Nasal cavity respiratory epithelium epithelial cell of viscerocranial mucosa (primary cell): ENCODE results near the gene SULT1A4. TPM values are rescaled to one million over a fixed set of nuclear protein-coding genes. Genes with fewer than 3 reads are reported as not detected.

Source experiments
- total RNA-seq: library from RNA; depleted of rRNA; stranded (reverse); fragments of >200 nt; gene quantifications from 2 replicates; pipeline ENCODE4 v1.2.3, GENCODE V29; 2014

Gene SULT1A4
- 0.34 and 0.50 TPM in 2 replicates for total RNA-seq

DNA sequence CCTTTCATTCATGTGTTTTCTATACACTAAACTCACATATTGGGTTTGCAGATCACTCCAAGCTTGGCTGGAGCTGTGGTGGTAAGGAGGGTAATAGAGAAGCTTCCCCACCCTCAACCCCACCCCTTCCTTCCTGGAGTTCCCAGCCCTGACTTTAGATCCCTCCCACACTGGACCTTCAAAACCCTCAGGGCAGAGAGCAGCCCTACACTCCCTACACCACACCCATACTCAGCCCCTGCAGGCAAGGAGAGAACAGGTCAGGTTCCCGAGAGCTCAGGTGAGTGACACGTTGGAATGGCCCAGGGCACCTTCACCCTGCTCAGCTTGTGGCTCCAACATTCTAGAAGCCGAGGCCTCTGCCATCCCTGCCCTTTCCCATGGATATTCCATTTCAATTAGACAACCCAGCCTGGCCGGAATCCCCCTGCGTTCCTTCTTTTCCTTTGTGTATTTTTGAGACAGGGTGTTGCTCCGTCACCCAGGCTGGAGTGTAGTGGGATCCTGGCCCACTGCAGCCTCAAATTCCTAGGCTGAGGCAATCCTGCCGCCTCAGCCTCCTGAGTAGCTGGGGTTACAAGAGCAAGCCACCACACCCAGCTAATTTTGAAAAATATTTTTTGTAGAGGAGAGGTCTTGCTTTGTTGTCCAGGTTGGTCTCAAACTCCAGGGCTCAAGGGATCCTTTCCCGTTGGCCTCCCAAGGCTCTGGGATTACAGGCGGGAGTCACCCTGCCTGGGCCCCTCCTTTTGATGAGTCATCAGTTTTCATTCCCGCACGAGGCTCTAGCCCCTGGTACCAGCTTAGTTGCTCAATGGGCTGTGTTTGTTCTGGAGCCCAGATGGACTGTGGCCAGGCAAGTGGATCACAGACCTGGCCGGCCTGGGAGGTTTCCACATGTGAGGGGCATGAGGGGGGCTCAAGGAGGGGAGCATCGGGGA lies at the start of gene SULT1A4:
Gene SULT1A4, plus strand, starts transcription at position 208 of the 941 bp plus-strand sequence. CDS start 1,473 bp downstream, outside the sequence.

DNA sequence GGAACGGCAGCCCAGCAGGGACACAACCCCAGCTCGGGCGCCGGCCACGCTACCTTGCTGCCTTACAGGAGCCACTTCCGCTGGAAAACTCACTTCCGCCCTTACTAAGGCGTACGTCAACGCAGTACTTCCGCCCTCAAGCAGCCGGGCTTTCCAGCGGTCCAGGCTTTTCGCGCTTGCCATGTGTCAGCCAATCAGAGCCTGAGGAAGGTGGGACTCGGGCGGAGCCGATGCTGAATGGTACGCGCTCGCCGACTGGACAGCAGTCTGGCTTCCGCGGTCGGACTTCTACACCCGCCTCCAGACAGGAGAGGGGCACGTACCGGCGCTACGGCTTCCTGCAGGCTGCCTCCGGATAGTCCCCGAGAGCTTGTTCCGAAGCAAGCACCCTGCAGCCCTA lies 5.4 kb upstream of the SULT1A4 start, which contains the start of the genes BOLA2 and SLX1B:
Gene BOLA2, minus strand, starts transcription at position 83 of the 400 bp plus-strand sequence. CDS start 98 bp downstream, outside the sequence.
Gene SLX1B, plus strand, starts transcription at position 265 of the 400 bp plus-strand sequence.

DNA sequence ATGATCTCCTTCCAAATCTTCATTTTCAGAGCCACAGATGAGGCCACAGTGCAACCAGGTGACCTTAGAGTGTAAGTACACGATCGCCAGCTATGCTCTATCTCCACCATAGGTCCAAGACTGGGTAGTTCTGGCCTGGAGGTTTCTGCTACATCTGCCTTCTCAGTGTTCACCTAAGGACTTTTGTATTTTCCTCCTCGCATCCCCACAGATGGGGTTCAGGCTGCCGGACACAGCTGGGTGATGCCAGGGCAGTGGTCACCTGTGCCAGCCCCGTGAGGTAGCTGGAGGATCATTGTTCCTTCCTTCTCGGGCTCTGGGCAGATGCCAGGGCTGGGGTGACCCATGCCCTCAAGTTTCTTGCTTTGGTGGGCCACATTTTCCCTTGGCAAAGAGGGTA lies 46.6 kb downstream of the SULT1A4 start, which contains the start of gene NPIPB12:
Gene NPIPB12, minus strand, starts transcription at position 101 of the 400 bp plus-strand sequence.

Other genes with a start within 250 kb of the SULT1A4 start
- under 0.01 and 0.28 TPM in 2 replicates for gene NPIPB11, start 53.2 kb upstream of the SULT1A4 start, total RNA-seq
- gene BOLA2, start 5.6 kb upstream of the SULT1A4 start, total RNA-seq, result 25.0 and 62.2 TPM in 2 replicates
- gene SLX1B, start 5.4 kb upstream of the SULT1A4 start, total RNA-seq, result 4.6 and 14.4 TPM in 2 replicates
- gene NPIPB12, start 46.5 kb downstream of the SULT1A4 start, total RNA-seq, result 8.2 and 40.9 TPM in 2 replicates
- not detected in 2 replicates for gene SPN, start 203.3 kb downstream of the SULT1A4 start, total RNA-seq
- gene QPRT, start 219.3 kb downstream of the SULT1A4 start, total RNA-seq, result under 0.01 and 0.28 TPM in 2 replicates